ENCODE measurements around the gene KCNH3. TPM values are rescaled to one million over a fixed set of nuclear protein-coding genes. Genes with fewer than 3 reads are reported as not detected.
A peak's percentile ranks its signal among the peaks of the same experiment; 100 is the strongest.

KCNH3 gene
- total and polyA plus RNA-seq, 2 of the 13 experiments (the other 11 are each of a cell fraction or from before 2014, with no cell fraction given) = 0.01 to 0.07 TPM

DNA sequence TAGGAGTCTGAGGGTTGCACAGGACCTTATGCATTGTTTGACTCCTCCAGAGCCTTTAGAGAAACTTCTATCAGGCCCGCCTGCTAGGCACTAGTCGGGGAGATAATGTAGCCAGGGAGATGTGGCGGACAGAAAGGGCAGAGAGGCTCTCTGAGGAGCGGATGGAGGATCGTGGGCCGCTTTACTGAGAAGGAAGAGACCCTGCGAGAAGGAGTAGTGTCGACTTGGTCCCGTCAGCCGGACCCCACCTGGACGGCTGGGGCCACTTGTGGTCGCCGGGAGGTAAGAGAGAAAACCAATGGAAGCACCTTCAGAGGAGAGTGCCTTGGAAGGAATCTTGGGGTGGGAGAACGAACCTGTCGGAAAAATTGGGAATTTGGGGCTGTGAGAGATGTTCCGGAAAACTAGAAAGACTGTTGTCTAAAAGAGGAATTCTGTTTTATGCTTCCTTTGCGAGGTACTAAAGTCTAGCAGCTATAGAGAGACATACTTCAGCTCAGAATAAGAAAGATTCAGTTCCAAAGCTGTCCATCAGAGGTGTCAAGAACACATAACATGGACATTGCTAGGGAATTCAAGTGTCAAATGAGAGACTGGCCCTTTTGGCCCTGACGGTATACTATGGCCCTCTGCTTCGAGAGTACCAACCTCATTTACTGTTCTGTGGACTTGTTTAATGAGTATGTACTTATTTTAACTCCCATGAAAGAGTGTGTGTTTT is 29.8 kb downstream of the KCNH3 start (continued):
- no peak for TF ChIP-seq SALL1 (CRISPR knock-in tag; IDR thresholded peaks at IDR 0.05)
- TF ChIP-seq, protein P1, sequence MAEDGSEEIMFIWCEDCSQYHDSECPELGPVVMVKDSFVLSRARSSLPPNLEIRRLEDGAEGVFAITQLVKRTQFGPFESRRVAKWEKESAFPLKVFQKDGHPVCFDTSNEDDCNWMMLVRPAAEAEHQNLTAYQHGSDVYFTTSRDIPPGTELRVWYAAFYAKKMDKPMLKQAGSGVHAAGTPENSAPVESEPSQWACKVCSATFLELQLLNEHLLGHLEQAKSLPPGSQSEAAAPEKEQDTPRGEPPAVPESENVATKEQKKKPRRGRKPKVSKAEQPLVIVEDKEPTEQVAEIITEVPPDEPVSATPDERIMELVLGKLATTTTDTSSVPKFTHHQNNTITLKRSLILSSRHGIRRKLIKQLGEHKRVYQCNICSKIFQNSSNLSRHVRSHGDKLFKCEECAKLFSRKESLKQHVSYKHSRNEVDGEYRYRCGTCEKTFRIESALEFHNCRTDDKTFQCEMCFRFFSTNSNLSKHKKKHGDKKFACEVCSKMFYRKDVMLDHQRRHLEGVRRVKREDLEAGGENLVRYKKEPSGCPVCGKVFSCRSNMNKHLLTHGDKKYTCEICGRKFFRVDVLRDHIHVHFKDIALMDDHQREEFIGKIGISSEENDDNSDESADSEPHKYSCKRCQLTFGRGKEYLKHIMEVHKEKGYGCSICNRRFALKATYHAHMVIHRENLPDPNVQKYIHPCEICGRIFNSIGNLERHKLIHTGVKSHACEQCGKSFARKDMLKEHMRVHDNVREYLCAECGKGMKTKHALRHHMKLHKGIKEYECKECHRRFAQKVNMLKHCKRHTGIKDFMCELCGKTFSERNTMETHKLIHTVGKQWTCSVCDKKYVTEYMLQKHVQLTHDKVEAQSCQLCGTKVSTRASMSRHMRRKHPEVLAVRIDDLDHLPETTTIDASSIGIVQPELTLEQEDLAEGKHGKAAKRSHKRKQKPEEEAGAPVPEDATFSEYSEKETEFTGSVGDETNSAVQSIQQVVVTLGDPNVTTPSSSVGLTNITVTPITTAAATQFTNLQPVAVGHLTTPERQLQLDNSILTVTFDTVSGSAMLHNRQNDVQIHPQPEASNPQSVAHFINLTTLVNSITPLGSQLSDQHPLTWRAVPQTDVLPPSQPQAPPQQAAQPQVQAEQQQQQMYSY (CRISPR knock-in tag; IDR thresholded peaks at IDR 0.05) = no peak
- TF ChIP-seq ZNF543 (CRISPR knock-in tag; IDR thresholded peaks at IDR 0.05) = 0 out of 2 replicates have a peak, but pooled peaks have one; percentile 44

DNA sequence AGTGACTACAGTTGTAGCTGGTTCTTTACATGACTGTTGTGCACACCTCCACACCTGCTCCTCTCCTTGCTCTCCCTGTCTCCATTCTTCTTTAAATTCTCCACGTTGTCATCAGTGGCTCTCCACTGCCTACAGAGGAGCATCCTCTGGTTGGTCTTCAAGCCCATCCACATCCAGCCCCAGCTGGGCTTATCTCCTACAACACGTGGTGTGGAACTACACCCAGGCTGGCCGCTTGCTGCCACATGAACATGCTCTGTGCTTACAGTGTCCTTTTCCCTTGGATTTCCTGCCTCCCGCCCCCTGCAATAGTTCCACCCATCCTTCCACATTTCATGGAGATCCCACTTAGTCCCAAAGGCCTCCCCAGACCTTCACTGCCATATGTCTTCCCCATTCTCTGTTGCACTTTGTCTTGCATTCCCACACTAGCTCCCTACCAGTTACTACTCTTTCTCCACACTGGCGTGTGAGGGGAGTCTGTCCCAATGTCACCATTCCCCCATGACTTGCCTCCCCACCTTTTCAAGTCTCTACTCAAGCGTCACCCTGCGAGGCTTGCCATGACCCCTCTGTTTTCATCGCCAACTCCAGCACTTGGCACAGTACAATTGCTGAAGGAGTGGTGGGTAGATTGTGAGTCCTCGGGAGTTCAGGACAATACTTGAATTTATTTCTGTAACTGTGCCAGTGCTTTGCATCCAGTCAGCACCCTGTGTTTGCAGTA is 38.9 kb downstream of the KCNH3 start:
- ATAC-seq (no peak), FAIRE-seq (no peak), DNase-seq (ENCODE audit: low spot score) (no peak)
- no peaks in the 10 kb centered on the region for H4K20me1 ChIP-seq (ENCODE audit: insufficient read depth, low read length)
- ChIA-PET CTCF (ENCODE audit: low intra/inter-chr PET ratio, low total read pairs) (no interaction called here), POLR2A (interaction anchor here (1.1 kb wide), 1 partner anchor 27 kb away, joined by 3 read pairs; no protein-coding TSS in a partner anchor)
- no peak overlapping the region for H3K9ac ChIP-seq (ENCODE audit: insufficient read depth, low read depth, low read length)
- H3K27ac ChIP-seq (ENCODE audit: extremely low read length, insufficient read depth, low read length) = no peak overlapping the region
- no TSS peak for BruUV-seq (replicated peaks)
- no peaks in the 10 kb centered on the region for H3K9me3 ChIP-seq (ENCODE audit: low read length)
- no peak overlapping the region for H3K4me2 ChIP-seq (ENCODE audit: low read depth, low read length)
- H2AFZ ChIP-seq (ENCODE audit: low read length) = no peak overlapping the region
- in situ Hi-C loops (cut with HindIII; ENCODE audit: extremely low pct_ligation_motif_present, low pct_unique_long_range_greater_than_20kb) (no loop called here), intact Hi-C loops (cut with micrococcal nuclease; ENCODE audit: unreplicated experiment) (no loop called here)
- WGBS (ENCODE audit: low lambda C conversion rate) = 90% methylated on average over 9 of the region's 9 CpGs
- no peaks in the 10 kb centered on the region for H3K27me3 ChIP-seq (ENCODE audit: control insufficient read depth in 1 of 2, insufficient read depth in 2 of 2, low read length in 2 of 2)
- H3K79me2 ChIP-seq (ENCODE audit: insufficient read depth, low read length) = no peaks in the 10 kb centered on the region
- H3K36me3 ChIP-seq (replicated peaks in 1 of 2; ENCODE audit: control insufficient read depth in 1 of 2, insufficient read depth in 2 of 2, low read length in 2 of 2) = peaks cover 0 to 13% of the 10 kb centered on the region in 2 experiments; a peak in 2 of 5 replicates
- H3K4me3 ChIP-seq (replicated peaks in 1 of 3; ENCODE audit: insufficient read depth in 1 of 3, low read depth in 2 of 3, low read length in 3 of 3) = no peak overlapping the region
- H3K4me1 ChIP-seq (ENCODE audit: insufficient read depth, low read length) = peaks cover 22% of the 10 kb centered on the region
- TF ChIP-seq ZNF160 (CRISPR knock-in tag; IDR thresholded peaks at IDR 0.05) = no peak
- TF ChIP-seq CBX5 (CRISPR knock-in tag; IDR thresholded peaks at IDR 0.05; ENCODE audit: borderline replicate concordance) = no peak
- TF ChIP-seq RXRB (CRISPR knock-in tag; IDR thresholded peaks at IDR 0.05; ENCODE audit: borderline replicate concordance) = no peak
- no peak for TF ChIP-seq ZSCAN31 (CRISPR knock-in tag; IDR thresholded peaks at IDR 0.05; ENCODE audit: low read depth)
- no peak for TF ChIP-seq RFXAP (CRISPR knock-in tag; IDR thresholded peaks at IDR 0.05; ENCODE audit: borderline replicate concordance)
- TF ChIP-seq ZBTB7B (CRISPR knock-in tag; IDR thresholded peaks at IDR 0.05) = no peak
- TF ChIP-seq, protein P2, sequence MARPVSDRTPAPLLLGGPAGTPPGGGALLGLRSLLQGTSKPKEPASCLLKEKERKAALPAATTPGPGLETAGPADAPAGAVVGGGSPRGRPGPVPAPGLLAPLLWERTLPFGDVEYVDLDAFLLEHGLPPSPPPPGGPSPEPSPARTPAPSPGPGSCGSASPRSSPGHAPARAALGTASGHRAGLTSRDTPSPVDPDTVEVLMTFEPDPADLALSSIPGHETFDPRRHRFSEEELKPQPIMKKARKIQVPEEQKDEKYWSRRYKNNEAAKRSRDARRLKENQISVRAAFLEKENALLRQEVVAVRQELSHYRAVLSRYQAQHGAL (CRISPR knock-in tag; IDR thresholded peaks at IDR 0.05; ENCODE audit: not compliant biosample characterization) = no peak
- no peak for TF ChIP-seq TBP (CRISPR knock-in tag; IDR thresholded peaks at IDR 0.05)
- TF ChIP-seq SMYD3 (CRISPR knock-in tag; IDR thresholded peaks at IDR 0.05) = no peak
- TF ChIP-seq, protein P3, sequence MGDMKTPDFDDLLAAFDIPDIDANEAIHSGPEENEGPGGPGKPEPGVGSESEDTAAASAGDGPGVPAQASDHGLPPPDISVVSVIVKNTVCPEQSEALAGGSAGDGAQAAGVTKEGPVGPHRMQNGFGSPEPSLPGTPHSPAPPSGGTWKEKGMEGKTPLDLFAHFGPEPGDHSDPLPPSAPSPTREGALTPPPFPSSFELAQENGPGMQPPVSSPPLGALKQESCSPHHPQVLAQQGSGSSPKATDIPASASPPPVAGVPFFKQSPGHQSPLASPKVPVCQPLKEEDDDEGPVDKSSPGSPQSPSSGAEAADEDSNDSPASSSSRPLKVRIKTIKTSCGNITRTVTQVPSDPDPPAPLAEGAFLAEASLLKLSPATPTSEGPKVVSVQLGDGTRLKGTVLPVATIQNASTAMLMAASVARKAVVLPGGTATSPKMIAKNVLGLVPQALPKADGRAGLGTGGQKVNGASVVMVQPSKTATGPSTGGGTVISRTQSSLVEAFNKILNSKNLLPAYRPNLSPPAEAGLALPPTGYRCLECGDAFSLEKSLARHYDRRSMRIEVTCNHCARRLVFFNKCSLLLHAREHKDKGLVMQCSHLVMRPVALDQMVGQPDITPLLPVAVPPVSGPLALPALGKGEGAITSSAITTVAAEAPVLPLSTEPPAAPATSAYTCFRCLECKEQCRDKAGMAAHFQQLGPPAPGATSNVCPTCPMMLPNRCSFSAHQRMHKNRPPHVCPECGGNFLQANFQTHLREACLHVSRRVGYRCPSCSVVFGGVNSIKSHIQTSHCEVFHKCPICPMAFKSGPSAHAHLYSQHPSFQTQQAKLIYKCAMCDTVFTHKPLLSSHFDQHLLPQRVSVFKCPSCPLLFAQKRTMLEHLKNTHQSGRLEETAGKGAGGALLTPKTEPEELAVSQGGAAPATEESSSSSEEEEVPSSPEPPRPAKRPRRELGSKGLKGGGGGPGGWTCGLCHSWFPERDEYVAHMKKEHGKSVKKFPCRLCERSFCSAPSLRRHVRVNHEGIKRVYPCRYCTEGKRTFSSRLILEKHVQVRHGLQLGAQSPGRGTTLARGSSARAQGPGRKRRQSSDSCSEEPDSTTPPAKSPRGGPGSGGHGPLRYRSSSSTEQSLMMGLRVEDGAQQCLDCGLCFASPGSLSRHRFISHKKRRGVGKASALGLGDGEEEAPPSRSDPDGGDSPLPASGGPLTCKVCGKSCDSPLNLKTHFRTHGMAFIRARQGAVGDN (CRISPR knock-in tag; IDR thresholded peaks at IDR 0.05) = no peak

Data from HepG2 (cell line).